Ammon's horn (tissue), 1 donor: Measurements from ENCODE around the gene IL6R.
A peak's percentile ranks its signal among the peaks of the same experiment; 100 is the strongest.
"Not testable (repeated sequence)": the region's sequence is repeated elsewhere in the genome, so short reads cannot be mapped to it uniquely, and the experiment has no call there.

ENCODE experiments used
- DNase-seq: peaks from one replicate; pipeline ENCODE4 v3.0.0-alpha.2; 2016; ENCODE audit warnings: low spot score

Gene IL6R

GRCh38 chr1:154406886-154407197, 1.7 kb downstream of the IL6R start:
- DNase-seq, result no peak

- DNase-seq, result no peak
These were observed 2.3 kb downstream of the IL6R start for GRCh38 chr1:154407198-154408091.

GRCh38 chr1:154408174-154408777, 3.1 kb downstream of the IL6R start:
- no peak for DNase-seq

DNA sequence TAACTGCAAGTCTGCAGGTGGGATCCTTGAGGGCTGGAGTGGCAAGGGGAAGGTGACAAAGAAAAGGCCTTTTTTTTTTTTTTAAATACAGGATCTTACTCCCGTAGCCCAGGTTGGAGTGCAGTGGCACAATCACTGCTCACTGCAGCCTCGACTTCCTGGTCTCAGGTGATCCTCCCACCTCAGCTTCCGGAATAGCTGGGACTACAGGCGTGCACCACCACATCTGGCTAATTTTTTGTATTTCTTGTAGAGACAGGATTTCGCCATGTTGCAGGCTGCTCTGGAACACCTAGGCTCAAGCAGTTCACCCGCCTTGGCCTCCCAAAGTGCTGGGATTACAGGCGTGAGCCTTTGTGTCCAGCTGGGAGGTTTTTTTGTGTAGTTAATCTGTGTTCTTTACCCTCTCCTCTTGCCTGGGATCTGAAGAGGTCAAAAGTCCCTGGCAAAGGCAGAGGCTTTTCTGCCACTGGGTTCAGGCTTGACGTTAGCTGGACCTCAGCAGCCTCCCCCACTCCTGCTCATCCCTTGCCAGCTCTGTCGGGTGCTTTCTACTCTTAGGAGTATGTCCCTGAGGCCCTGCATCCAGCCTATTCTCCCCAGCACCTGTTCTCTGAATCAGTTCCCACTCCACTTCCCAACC, 5.2 kb downstream of the IL6R start:
- DNase-seq, result no peak

DNA sequence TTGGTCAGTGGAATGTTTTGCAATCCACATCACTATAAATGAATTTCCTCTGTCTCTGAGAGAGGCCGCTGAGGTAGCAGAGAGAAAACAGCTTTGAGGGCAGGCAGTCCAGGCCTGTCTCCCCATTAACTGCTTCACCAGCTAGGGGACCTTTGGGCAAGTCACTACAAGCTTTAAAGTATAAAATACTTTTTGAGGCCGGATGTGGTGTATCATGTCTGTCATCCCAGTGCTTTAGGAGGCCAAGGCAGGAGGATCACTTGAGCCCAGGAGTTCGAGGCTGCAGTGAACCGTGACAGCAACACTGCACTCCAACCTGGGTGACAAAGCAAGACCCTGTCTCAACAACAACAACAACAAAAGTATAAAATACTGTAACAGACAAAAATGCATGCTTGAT, 6.4 kb downstream of the IL6R start:
- DNase-seq, result no peak

DNA sequence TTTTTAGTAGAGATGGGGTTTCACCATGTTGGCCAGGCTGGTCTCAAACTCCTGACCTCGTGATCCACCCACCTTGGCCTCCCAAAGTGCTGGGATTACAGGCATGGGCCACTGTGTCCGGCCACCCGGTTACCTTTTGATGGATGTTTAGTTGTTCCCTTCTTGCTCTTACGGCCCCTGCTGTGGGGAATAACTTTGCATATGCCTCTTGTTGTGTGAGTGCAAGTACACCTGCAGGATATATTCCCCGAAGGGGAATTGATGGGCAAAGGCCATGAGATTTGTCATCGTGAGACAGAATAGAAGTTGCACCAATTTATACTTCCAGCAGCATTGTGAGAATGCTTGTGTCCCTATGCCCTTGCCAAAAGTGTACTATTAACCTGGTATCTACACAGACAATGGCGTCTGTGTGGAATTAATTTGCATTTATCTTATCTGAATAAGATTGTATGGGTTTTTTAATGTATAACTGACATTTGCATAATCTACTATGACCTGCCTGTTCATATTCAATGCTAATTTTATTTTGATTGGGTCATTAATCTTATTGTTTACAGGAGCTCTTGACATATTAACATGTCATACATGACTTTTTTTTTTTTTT, 8.1 kb downstream of the IL6R start:
- DNase-seq, result no peak

DNA sequence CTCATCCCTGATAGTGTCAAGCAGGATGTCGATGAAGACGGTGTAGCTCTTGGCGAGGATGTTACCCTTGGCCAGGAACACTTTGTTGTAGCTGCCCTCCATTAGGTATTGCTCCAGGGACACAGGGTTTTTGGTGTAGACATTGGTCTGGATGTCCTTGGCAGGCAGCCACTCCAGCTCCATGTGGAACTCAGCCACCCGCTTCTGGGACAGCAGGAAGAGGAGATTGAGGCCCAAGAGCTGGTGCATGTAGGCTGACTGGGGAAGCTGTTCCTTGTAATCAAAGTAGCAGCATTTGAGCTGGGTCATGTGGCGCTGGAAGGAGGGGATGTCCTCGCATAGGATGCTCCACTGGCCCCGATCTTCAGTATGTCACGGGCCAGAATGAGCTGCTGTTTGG, 9.5 kb downstream of the IL6R start:
- no peak for DNase-seq

DNA sequence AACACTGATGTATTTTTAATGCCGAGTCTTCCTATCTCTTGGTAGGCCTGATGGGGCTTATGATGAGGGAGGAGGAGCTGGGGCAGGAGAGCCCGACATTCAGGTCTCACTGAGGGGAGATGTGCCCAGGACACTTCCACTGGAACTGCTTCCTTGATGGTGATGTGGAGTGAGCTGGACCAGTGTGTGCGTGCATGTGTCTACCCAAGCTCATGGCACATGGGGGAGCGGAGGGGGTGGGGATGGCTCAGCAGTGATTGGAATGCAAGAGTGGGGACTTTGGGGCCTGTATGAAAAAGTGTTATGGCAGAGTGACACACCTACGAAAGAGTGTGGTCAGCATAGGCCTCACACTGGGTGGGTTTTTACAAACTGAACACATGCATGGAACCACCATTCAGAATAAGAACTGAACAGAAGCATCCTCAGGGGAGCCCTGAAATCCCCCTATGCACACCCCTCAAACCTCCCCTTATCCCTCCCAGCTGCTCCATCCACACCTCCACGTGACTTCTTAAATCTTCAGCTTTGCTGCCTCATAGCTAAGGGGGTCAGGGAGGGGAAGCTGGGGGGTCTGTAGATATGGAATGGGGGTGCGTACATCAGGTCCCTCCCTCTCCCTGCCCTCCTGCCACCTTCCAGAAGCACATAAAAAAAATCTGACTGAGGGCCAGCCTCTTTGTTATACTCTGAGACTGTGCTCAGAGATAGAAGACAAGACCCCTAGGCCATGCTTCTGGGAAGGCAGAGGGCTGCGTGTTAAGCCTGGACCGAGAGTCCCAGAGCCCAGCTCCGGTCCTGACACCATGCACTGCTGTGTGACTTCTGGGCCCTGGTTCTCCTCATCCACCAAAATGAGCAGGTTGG, 11.6 kb downstream of the IL6R start:
- DNase-seq, result no peak

DNA sequence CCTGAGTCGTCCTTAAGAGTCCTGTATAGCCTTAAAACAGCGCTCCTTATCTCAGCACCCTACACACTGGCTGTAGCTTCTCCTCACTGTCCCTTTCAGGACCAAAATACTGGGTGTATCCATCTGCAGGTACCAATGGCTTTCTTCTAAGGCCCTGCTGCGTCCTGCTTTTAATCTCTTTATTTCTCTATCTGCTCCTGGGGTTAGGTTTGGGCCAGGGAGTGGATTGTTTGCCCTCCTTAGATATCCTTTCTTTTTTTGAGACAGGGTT, 12.1 kb downstream of the IL6R start:
- no peak for DNase-seq

GRCh38 chr1:154418062-154418921, 13.1 kb downstream of the IL6R start:
- no peak for DNase-seq

GRCh38 chr1:154418923-154419619, 13.9 kb downstream of the IL6R start:
- no peak for DNase-seq

- peak; percentile 91 for DNase-seq
These were observed 14.8 kb downstream of the IL6R start for GRCh38 chr1:154419620-154420571.

DNA sequence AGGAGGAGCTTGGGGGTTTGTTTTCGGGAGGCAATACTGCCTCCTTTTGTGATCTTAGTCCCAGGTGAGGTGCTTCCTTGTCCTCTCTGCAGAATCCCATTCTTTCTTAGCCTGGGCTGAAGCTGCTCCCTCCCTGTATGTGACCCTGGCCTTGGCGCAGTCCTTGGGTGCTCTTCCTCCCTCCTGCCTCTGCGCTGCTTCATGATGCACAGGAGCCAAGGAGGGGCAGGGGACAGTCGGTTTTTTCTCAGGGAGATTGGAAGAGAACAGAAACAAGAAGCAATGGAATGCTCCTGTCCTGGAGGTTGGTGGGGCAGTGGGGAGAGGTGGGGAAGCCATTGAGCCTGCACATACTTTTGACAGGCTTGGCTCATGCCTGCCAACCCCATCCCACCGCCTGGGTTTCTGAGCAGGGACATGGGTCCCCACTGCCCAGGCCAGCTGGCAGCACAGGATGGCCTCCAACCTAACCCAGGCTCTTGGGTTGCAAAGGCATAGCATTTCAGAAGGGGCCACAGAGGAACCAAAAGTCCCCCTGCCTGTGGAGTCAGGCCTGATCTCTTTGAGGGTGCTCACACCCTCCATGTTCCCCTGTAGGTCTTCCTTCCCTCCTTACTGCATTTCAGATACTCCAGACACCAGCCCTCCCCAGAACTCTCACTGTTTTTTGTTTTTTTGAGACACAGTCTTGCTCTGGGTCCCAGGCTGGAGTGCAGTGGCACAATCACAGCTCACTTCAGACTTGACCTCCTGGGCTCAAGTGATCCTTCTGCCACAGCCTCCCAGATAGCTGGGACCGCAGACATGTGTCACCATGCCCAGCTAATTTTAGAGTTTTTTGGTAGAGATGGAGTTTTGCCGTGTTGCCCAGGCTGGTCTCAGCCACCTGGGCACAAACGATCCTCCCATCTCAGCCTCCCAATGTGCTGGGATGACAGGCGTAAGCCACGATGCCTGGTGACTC, 16.1 kb downstream of the IL6R start:
- no peak for DNase-seq

GRCh38 chr1:154422049-154422448, 16.9 kb downstream of the IL6R start:
- not testable (repeated sequence) for DNase-seq

DNA sequence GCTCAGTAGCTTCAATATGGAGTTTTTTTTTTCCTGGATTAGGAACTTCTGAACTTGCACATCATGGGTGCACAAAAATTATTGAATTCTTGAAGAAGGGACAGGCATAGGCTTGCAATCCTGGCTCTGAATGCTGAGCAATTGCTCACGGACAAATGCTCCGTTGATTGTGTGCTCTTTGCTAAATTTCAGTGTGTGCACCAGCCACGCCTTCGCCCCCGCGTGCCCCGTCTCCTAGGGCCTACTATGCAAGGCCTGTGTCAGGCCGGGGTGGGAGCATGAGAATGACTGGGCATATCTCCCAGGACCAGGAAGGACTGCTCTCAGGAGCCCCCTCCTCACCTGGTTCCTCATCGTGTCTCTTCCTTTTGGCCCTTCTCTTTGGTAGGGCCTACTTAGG, 17.4 kb downstream of the IL6R start:
- DNase-seq, result no peak

DNA sequence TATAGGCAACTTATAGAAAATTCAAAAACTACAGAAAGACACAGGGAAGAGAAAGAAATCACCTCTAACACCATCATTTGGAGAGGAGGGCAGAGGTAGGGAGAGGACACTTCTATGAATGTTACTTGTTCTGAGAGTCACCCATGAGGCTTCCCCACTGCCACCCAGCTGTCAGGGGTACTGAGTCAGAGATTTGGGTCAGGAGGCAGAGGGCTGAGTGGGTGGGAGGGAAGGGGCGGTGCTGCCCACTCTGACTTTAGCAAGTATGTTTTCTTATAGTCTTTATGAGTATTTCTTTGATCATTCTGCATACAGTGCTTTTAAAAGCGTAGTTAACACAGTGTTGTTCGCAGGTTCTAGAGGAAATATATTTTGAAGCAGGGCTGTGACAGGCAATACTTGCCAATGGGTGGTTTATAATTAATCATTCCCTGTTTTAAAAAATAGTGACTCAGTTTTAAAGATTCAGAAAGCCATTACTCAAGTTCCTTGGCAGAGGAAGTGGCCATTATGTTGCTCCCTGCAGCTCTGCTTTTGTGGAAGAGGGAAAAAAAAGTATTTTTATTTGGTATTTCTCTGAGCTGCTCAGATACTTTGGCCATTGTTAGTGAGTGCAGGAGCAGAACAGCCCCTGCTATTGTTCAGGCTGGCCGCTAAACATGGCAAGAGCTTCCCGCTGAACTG, 18.3 kb downstream of the IL6R start:
- DNase-seq, result peak; percentile 78

- no peak for DNase-seq
These were observed 18.8 kb downstream of the IL6R start for GRCh38 chr1:154423988-154424326.

DNA sequence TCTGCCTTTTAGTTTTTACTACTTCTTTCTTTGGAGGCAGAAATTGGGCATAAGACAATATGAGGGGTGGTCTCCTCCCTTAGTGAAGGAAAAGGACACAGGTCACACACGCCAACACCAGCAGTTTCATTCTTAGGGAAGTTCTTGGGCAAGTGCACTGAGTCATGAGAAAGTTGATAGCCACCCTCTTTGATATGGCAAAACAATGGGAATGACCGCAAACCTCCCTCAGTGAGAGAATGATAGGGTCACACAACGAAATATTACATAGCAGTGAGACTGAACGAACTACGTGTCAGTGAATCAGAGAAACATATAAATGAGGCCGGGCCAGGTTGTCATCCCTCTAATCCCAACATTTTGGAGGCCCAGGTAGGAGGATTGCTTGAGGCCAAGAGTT, 20.0 kb downstream of the IL6R start:
- DNase-seq, result no peak
